NCI-H1417 treated with DMSO at 0.1 percent for 48 hours (cell line): Measurements from ENCODE around the gene PACS1.
"Not testable (repeated sequence)": the region's sequence is repeated elsewhere in the genome, so short reads cannot be mapped to it uniquely, and the experiment has no call there.

ENCODE experiments used
- DNase-seq: peaks from one replicate; lab custom pipeline; 2025; lab: John Stamatoyannopoulos, UW

PACS1 gene

DNA sequence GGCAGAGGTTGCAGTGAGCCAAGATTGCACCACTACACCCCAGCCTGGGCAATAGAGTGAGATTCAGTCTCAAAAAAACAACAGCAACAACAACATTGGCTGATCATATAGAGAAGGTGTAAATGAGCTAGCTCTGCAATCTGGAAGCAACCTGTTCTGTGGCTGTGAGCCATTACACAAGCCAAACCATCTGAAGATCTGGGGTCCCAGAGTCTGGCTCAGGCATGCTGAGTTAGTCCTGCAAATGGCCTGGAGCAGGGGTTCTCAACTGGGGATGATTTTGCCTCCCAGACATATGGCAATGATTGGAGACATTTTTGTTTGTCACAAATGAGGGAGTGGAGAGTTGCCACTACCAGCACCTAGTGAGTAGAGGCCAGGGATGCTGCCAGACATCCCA, 156.0 kb downstream of the PACS1 start:
- no peak for DNase-seq

DNA sequence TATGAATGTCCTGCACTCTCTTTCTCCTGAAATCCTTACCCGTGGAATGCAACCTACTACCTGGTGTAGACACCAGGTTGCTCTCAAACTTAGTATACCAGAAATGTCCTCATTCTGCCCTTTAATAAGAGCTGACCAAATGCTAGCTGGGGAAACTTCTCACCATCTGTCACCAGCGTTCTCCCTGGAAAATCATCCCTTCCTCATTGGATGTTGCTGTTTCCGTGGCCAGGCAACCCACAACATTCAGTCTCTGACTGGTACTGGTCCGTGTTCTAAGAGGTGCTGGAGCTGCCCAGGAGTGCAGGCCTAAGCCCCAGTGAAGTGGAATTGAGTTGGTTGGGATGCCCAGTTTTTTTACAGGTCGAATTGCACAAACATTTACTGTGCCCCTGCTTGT, 157.6 kb downstream of the PACS1 start:
- DNase-seq, result no peak

DNA sequence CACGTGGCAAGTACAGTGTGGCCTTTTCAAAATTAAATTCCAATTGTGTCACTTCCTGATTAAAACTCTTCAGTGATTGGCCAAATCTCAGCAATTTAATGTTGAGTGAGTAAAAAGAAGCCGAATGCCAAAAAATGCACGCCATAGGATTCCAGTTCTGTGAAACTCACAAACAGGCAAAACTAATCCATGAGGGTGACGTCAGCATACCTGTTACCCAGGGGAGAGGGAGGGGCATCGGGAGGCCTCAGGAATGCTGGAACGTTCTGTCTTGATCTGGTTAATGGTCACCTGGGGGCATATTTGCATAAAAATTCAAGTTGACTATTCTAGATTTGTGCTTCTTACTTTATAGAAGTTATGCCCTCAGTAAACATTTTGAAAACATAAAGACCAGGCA, 158.4 kb downstream of the PACS1 start:
- DNase-seq, result no peak

DNA sequence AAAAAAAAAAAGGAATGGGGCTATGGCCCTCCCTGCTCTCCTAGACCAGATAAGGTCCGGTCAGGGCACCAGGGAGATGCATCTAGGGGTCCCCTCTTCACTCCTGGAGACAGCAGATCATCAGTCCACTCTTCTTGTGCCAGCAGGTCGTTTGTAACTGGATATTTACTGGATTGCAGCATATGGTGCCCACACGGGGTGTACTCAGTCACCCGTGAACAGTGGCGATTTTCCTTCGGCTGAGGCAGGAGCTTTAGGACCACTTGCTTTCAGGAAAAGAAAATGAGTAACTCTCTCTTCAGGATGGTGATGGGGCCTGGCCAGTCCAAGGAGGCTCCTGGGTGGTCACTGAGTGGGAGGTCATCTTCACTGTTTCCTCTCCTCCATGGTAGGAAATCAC, 160.1 kb downstream of the PACS1 start:
- no peak for DNase-seq

DNA sequence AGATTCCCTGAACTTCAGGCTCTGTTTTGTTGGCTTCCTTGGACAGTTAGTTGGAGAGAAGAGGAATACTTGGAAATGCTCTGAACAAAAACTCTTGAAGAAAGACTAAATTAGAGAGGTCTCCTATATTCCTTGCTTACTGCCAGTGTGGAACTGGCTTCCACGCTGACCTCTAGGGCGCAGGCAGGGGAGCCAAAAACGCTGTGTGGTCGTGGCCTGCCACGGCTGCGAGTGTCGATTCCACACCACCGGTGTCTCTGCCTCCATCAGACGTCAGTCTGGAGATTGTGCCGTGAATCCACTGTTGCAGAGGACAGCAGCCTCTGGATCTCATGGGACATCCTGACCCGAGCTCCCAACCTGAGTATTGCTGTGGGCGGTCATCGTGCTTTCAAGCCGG, 160.9 kb downstream of the PACS1 start:
- DNase-seq, result no peak

DNA sequence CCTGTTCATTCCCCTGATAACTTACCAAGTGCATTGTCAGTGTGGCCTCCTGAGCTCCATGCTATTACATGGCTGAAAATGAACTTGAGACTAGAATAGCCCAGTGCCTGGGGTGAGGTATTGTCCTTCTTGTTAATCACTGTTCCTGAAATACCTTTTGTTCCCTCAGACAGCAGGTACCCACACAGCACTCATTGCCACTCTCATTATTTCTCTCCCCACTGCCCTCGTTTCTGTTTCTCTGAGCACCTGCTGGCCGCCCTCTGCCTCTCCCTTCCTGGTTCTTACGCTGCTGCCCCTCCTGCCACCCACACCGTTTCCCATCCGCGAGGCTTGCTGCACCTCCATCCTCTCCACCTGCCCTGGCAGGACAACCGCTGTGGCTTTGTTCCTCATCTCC, 161.5 kb downstream of the PACS1 start:
- DNase-seq, result peak; percentile 91

DNA sequence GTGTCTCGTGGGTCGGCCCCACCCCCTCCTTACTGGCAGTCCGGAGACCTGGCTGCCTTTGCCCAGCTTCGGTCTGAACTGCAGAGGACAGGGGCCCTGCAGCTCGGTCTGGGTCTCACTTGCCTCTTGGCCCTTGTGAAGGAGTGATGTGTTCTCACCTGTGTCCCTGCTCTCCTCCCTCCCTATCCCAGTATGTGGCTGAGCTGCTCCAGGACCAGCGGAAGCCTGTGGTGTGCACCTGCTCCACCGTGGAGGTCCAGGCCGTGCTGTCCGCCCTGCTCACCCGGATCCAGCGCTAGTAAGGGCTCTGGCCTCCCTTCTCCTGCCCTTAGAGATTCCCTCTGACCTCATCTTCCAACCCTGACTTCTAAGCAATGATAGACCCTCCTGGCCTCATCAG, 162.7 kb downstream of the PACS1 start:
- no peak for DNase-seq

DNA sequence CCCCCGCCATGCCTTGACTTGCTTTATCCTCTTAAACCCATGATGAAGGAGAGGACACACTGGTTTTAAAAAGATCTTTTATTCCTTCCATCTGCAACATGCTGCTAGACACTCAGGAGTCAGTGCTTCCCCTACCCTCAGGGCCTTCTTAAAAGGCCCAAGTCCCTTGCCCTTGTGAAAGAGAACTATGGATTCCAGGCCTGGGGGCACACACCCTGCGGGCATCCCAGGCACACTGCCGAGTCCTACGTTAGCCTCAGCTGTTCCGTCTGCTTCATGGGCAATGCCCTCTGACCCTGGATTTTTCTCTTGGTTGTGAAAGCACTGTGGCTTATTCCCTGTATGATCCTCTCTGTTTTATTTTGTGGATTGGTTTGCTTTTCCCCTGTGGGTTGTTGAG, 163.2 kb downstream of the PACS1 start:
- DNase-seq, result no peak

DNA sequence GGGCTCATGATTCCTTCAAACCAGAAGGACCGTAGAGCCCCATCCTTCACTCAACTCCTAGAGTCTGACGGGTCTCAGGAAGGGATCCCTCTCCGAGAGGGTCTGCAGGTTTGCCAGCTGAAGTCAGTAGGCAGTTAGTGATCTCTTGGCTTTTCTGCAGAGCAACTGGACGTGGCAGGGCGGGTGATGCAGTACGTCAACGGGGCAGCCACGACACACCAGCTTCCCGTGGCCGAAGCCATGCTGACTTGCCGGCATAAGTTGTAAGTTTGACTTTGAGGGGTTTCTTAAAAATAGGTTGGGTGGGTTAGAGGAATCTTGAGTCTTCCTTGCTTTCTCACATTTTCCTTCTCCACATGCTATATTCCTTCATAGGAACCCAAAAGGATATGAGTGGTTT, 165.1 kb downstream of the PACS1 start:
- no peak for DNase-seq

DNA sequence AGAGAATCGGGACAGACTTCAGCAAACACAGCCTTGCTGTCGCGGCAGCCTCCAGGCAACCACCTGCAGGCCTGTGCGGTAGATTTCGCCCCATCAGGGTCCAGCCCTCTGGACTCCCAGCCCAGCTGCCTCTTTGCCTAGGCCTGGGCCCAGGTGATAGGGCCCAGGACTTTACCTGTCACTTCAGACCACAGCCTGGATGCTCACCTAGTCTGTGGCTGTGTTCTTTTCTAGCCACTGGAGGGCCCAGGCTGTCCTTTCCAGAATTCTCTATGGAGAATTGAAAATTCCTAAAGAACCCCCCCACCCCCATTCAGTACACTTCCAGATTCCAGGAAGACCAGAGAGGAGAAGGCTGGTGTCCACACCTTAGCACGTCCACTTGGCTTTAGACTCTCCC, 167.8 kb downstream of the PACS1 start:
- no peak for DNase-seq

DNA sequence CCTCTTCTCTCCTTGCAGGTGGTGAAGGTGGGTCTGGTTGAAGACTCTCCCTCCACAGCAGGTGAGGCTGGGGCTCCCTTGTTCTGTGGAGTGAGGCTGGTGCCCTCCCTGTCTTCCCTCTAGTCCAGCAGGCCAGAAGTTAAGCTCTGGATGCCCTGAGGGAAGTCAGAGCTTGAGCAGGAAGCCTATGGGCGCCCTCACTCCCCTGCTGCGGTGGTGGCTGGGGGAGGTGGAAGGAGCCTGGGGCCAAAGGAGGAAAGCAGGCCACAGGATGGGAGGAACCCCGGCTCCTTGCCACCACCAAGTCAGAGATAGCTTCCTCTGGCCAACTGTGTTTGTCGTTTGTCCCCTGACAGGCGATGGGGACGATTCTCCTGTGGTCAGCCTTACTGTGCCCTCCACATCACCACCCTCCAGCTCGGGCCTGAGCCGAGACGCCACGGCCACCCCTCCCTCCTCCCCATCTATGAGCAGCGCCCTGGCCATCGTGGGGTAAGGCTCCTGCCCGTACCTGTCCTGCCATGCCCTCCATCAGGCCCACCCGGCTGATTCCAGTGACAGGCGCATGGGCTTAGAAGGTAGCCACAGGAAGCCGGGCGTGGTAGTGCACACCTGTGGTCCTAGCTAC, 168.8 kb downstream of the PACS1 start:
- DNase-seq, result no peak

DNA sequence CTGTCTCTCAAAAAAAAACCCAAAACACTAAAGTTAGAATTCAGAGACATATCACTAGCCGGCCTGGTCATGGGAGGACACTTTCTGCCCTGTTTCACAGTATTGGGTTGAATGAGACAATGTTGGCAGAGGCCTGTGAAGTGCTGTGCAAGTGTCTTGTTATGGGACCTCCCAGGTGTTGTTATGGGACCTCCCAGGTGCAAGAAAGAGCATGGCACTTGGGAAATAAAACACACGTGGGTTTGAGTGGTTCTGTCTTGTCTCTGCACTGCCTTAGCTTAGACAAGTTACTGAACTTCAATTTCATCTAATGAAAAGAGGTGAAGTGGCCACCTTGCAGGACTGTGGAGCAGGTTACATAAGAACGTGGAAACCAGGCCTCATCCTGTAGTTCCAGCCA, 169.4 kb downstream of the PACS1 start:
- no peak for DNase-seq

DNA sequence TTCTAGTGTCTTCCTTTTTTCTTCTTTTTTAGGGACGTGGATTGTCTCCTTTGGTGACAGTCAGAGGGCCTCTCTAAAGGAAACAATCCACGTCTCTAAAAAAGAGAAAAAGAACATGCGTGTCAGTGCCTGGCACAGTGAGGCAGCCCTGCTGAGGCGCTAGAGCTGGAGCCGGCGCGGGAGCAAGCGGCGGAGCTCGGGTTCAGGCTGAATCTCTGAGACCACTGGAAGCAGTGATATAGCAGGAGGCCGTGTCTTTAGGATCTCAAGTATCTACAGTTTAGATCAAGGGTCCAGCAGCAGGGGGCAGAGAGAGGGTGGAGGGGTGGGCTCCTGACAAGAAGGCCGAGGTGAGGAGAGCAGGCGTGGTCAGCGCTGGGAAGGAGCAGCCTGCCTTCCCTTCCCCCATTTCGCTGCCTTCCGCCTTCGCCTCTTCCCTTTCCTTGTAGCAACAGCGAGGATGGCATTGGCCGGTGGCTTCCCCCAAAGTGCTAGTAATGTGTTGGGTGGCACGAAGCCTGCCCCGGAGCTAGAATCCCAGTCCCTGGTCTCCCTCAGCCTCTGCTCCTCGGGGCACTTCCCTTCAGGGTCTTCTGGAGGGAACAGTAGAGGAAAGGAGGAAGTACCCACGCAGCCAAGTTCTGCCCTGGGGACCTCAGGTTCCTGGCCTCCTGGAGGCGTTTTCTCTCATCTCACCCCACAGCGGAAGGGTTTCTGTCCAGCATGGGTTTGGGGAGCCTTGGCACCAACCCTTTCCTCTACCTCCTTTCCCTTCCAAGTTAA, 170.1 kb downstream of the PACS1 start:
- DNase-seq, result no peak

DNA sequence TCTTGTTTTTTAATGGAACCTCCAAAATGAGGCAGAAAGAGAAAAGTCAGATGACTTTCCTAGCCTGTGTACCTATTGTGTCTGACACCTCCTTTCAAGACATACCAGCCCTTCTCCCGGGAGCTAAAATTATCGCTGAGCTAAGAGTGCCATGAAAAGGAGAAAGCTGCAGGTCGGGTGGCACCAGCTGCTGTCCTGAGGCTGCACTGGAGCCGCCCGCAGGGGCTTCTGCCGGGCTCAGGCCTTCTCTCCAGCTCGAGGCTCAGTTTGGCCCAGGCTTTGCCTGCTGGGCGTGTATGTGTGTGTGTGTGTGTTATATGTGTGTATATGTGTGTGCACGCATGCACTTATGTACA, 170.7 kb downstream of the PACS1 start:
- DNase-seq, result no peak

DNA sequence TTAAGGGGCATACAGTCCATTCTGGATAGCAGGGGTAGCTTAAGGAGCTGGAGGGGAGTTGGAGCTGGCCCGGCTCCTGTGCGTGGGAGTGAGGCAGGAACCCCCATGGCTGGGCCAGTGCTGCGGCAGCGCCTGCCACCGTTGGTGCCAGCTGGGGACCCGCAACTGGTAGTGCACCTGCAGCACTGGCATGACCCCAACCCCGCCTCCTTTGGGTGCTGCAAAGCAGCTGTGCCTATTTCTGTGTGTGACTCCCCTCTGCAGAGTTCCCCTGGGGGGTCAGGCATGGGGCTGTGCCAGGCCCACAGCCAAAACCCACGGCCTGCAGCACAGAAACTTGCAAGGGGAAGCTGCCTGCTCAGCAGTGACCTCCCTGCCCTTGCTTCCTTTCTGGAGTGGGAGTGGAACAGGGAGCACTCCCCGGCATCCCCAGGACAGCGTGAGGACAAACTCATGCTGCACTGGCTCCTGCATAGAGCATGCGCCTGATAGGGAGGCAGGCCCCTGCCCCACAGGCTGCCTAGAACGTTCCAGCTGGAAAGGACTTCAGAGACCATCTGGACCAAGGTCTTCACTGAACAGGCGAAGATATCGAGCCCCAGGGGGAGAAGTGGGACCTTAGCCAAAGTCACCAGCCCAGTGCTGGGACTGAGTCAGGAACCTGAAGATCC, 172.2 kb downstream of the PACS1 start:
- DNase-seq, result no peak

DNA sequence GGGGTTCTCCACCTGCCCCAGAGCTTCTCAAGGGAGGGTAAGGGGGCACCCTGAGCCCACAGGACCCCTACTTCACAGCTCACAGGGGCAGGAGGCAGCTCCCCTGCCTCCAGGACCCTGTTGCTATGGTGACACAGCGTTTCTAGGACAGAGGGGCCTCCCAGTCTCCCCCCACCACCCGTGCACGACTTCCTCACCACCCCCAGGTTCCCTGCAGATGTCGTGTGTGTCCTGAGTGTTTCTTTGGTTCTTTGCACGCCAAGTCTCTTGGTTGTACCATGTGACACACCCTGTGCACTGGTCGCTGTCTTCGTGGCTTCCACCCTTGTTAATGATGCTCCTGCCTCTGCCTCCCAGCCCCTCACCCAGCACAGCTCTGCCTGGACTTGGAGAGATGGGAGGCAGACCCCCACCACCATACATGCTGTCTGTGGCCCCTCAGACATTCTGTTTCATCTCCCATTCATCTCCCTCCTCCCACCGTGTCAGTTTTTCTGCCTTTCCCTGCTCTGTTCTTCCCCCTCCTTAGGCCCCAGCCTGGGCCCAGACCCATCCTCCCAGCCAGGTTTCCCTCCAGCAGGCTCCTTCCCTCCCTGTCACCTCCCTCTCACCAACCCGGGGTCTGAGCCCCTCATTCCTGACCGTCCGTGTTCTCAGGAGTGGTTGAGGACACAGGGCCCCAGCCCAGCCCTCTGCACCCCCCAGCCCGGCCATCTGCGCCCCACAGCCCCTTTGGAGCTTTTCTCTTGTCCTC, 173.9 kb downstream of the PACS1 start:
- DNase-seq, result no peak

DNA sequence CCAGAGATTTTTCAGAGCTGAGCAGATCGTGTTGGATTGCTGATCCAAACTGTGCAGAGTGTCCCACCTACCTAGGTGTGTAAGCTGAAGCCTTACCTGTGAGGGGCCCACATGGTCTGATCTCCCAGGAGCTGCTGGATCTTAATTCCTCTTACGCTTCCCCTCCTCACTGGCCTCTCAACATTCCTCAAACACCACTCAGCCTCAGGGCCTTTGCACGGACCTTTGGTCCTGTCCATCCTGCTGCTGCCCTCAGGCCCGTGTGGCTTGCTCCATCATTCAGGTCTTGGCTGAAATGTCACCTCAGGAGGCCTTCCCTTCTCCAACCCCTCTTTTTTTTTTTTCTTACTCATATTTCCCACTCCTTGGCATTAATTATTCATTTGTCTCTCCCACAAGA, 177.2 kb downstream of the PACS1 start:
- no peak for DNase-seq

DNA sequence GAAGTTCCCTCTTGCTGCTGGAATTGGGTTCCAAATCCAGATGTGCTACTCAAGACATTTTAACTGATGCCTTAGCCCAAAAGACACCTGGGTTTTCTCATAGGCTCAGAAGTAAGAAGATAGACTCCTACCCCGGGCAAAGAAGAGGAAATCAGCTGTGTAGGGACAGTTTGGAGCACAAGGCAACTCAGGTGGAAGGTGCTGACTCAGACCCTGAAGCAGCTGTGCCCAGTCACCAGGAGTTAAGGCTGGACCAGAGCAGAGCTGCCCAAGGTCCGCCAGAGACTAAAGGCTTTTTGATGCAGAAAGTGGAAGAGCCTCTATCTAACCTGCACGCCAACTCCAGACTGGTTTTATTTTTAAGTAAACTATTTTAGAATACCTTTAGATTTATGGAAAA, 177.7 kb downstream of the PACS1 start:
- no peak for DNase-seq

DNA sequence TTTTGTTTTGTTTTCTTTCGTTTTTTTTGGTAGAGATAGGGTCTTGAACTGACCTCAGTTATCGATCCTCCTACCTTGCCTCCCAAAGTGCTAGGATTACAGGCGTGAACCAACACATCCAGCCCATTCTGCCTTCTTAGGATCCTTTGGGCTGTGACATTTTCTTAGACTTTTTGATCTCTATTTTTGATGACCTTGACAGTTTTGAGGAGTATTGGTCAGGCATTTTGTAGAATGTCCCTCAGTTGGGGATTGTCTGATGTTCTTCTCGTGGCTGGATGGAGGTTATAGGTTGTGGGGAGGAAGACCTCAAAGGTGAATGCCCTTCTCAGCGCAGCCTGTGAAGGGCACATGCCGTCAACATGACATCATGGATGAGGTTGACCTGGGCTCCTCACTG, 178.8 kb downstream of the PACS1 start:
- DNase-seq, result no peak

DNA sequence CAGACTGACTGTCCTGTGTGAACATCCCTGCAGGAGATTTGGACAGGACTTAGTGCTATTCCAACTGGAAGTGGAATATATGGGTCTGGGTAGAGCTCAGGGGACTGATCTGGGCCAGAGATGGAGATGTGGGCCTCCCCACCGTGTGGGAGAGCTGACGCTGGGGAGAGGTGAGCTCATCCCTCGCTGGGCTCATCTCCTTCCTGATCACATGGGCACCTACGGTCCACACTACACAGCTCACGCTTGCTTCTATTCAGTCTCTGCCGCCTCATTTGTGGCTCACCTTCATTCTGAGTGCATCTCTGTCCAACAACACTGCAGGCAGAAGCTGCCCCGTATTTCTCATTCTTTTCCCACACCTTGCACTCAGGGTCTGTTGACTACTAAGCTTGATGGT, 181.7 kb downstream of the PACS1 start:
- no peak for DNase-seq

DNA sequence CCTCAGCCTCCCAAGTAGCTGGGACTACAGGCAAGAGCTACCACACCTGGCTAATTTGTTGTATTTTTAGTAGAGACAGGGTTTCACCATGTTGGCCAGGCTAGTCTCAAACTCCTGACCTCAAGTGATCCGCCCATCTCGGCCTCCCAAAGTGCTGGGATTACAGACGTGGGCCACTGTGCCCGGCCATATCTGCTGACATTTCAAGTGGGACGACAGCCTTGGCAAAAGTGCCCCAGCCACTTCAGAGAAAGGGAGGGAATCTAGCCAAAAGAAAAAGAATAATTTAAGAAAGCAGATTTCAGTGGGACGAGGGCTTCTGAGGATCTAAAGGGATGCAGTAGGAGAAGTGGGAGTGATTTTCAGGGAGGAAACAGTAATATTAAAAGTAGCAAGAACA, 183.0 kb downstream of the PACS1 start:
- DNase-seq, result not testable (repeated sequence)

DNA sequence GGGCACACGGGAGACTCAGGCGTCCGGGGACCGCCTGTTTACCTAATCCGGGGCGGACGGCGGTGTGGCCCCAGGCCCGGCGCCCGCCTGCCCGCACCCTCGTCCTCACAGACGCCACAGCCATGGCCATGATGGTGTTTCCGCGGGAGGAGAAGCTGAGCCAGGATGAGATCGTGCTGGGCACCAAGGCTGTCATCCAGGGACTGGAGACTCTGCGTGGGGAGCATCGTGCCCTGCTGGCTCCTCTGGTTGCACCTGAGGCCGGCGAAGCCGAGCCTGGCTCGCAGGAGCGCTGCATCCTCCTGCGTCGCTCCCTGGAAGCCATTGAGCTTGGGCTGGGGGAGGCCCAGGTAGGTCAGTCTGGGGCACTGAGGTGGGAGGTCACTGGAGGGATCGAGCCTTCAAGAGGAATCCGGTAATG, 188.4 kb downstream of the PACS1 start:
- DNase-seq, result no peak

DNA sequence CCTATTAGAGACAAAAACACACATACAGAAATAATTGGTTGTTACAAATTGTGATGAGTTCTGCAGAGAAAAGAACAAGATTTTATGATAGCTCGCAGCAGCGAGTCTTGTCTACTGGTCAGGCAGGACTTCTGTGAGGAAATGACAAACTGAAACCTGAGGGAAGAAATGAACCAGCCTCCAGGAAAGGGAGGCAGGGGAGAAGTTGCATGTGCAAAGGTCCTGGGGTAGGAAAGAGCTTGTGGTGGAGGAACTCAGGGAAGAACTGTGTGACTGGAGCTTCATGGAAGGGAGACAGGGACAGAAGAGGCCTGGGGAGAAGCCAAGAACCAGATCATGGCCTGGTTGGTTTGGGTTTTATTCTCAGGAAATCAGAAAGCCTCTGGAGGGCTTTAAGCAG, 189.2 kb downstream of the PACS1 start:
- DNase-seq, result no peak
